NOMO-1 treated with dmso at 0.1 percent for 144 hours (cell line): ENCODE data around the gene DNLZ.
A peak's percentile ranks its signal among the peaks of the same experiment; 100 is the strongest.

Experiments
- DNase-seq: peaks from one replicate; lab custom pipeline; 2025; ENCODE audit not compliant: unreplicated experiment; lab: John Stamatoyannopoulos, UW

Gene DNLZ

DNA sequence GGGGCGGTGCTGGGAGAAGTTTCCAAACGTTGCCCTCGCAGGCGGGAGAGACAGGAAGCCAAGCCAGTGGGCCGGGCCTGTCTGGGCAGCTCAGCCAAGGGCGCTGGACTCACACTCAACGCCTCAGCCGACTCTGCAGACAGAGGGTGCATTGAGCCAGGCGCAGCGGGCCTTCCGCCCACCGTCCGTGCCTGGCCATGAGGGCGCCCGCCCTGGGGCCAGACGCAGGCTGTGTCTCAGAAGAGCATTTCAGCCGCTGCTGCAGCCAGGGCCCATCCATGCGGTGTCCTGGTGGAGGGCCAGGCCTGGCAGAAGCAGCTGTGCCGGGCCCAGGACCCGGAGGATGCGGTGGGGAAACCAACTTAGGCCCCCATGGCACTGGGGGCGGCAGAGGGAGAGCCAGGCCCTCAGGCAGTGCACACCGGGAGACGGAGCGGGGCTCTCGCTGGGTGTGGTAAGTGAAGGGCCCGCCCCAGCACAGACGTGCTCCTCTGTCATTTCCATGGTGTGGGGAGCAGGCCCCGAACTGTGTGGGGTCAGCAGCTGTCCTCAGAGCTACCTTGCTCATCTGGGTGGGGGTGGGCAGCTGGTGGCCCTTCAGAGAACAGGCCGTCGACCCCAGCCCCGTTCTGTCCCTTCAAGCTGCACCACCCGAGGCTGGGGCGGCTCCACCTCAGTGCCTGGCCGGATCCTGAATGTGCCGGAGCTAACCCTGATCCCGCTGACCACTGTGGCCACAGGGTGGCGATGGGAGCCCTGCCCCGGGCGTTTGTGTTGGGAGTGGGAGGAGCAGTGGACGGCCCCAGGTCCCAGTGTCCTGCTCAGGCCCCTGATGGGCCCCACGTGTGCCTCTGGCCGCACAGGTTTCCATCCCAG lies 18.0 kb downstream of the DNLZ start:
- DNase-seq: no peak

DNA sequence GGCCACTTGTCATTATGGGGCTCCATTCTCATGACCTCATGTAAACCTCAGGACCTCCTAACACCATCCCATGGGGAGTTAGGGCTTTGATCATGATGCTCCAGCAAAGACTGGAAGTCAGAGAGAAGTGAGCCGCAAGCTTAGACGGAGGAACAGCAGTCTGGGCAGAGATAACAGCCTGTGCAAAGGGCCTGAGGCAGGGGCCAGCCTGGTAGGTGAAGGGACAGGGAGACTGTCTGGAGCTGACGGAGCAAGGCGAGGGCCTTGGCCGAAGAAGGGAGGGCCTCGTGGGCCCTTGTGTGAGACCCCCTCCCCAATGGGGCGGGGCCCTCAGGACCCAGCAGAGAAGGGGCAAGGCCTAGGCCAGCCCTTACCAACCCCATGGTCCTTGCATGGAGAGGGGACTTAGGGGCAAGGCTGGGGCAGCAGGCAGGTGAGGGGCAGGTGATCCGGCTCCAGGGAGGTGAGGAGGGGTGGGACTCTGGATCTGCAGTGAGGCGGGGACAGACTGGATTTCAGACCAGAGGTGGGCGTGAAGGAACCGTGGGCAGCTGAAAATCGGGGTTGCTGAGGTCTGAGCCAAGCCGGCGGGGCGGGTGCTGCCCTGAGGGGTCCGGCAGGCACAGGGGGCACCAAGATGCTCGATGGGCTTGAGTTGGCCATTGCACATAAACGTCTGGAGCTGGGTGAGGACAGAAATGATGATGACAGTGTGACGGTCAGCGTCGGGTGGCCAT lies 18.8 kb downstream of the DNLZ start:
- no peak for DNase-seq

DNA sequence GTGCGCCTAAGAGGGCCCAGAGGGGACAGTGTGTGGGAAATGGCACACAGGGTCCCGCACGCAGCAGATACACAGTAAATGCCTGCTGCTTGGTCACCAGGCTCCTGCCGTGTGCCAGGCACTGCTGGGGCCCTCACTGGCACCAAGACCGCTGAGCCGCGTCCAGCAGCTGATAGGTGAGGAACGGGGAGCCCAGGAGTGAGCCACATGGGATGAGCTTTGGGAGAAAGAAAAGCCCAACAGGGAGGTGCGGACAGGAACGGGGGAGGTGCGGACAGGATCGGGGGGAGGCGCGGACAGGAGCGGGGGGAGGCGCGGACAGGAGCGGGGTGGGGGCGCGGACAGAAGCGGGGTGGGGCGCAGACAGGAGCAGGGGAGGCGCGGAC lies 19.7 kb downstream of the DNLZ start:
- DNase-seq: no peak

DNA sequence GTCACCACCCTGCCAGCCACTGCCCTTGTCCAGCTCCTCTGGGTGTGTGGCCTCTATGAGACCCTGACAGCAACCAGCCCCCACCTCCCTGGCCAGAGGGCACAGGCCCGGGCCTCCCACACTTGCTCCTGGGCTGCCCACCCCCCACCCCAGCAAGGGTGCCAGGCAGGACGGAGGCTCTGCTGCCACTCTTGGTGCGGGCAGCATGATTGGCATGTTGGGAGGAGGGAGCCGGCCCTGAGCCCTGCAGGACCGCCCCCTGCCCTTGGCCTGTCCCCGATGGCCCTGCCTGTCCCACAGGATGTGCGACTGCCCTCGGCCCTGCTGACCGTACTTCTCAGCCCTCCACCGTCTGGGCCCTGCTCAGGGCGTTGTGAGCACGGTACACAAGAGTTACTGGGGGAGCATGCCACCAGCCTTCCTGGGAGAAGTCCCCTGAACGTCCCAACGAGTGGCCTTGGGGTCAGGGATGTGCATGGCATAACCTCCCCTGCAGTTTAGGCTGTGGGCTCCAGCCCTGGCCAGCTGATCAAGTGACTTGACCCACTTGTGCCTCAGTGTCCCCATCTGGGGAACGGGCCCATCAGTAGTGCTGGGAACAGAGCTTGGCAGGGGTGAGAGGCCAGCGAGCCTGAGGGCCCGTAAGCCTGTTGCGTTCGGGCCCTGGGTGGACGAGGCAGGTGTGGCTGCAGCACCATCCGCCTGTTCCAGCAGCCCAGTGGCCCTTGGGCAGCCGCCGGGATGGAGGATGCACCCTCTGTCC lies 20.2 kb downstream of the DNLZ start:
- DNase-seq: no peak

DNA sequence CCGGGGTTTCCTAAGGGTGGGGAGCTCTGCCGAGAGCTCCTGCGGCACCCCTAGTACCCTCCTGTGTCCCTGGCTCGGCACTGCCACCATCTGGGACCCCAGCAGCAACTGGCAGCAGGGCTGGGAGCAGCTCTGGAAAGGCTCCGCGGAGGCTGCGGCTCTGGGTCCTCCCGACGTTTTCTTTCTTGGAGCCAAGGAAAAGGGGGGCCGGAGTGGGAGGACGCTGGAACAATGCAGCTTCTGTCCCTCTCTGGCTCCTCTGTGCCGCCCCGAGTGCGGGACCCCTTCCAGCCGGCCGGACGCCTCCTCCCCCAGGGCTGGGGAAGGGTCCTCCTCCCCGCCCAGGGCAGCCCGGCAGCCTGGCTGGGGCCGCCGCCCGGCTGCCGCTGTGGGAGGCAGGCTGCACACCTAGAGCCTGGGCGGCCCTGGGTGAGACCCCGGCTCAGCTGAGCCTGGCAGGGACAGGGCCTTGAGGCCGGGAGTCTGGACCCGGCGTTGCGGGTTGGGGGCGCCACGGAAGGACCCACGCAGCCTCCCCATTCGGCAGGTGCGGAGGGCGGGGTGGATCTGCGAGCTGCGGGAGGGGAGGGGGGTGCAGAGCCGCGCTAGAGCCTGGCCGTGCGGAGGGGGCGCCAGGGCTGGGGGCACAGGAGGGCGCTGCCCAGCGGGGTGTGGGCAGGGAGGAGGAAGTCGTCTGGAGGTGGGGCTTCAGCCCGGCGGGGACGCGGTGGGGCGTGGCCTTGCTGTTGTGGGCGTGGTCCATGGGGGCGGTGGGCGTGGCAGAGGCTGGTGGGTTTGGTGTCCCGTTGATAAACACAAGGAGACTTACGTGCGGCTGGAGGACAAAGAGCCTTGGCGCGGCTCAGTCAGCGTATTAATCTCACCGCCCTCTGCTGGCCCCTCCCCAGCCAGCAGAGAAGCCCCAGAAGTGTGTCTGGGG lies 21.1 kb downstream of the DNLZ start:
- DNase-seq: peak; percentile 40

DNA sequence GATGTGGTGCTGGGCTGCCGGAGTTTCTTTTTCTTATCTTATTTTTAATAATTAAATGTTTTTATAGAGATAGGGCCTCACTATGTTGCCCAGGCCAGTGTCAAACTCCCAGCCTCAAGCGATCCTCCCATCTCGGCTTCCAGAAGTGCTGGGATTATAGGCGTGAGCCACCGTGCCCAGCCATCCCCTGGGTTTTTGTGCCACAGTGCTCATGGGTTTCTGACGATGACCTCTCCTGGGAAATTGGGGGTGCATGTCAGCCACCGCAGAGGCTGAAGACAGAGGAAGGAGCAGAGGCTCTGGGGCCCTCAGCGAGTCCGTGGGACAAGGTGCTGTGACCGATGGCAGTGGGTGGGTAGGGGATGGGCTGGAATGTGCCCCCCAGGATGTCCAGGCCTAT lies 21.8 kb downstream of the DNLZ start:
- no peak for DNase-seq

DNA sequence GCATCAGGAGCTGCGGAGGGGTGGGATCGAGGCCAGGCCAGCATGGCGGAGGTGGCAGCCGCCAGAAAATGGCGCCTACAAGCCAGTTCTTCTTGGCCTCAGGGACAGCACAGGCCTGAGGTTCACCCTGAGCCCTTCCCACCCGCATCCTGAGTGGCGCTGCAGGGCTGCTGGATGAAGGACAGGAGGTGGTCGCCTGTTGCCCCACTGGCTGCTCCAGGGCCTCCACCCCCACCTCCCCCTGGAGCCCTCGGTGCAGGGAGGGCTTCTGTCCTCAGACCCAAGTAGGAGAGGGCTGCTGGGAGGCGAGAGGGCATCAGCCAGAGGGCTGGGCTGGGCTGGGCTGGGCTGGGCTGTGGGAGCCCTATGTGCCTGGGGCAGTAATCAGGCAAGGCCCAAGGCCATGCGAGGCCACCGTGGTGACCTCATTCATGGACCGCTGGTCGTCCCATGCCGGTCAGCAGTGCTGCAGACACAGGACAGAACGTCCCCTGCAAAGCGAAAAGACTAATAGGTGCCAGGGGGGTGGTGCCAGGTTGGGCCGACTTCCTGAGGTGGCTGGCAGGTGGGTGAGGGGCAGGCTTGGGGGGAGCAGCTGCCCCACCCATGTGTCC lies 22.4 kb downstream of the DNLZ start:
- DNase-seq: no peak

DNA sequence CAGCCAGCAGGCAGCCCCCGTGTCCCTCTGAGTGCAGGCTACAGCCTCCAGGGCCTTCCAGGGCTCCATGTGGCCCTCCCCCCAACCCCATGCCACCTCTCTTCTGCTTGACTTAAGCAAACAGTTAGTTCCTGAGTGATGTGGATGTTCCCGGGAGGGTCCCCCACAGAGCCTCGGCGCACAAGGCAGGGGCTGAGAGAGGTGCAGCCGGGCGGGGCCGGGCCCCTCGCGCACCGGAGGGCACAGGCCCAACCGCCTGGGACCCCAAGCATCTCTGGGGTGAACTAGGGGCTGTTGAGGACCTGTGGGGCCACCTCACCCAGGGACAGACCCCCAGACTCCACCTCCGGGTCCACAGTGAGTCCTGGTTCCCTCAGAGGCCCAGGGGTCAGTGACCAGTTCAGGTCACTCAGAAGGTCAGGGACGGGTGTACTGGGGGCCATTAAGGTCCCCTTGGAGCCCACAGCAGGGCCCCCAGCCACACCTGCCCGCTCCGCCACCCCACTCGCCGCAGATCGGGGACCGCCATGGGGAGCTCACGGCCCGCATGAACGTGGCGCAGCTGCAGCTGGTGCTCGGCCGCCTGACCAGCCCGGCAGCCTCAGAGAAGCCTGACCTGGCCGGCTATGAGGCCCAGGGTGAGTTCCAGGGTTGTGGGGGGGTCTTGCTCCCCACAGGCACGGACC lies 23.0 kb downstream of the DNLZ start:
- DNase-seq: no peak

DNA sequence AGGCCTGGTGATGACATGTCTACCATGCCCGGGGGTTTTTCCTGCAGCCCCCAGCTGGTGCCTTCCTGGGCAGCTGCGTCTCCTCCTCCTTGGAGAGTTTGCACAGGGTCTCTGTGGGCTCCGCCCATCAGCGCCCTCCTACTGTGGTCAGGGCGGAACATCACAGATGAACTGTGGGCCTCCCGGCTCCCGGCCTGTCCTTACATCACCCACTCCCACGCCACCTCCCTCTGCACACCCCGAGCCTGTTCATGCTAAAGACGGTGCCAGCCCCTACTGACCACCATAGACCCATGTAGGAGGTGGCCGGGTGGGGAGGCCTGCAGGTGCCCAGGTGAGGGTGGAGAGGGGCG lies 23.6 kb downstream of the DNLZ start:
- no peak for DNase-seq

DNA sequence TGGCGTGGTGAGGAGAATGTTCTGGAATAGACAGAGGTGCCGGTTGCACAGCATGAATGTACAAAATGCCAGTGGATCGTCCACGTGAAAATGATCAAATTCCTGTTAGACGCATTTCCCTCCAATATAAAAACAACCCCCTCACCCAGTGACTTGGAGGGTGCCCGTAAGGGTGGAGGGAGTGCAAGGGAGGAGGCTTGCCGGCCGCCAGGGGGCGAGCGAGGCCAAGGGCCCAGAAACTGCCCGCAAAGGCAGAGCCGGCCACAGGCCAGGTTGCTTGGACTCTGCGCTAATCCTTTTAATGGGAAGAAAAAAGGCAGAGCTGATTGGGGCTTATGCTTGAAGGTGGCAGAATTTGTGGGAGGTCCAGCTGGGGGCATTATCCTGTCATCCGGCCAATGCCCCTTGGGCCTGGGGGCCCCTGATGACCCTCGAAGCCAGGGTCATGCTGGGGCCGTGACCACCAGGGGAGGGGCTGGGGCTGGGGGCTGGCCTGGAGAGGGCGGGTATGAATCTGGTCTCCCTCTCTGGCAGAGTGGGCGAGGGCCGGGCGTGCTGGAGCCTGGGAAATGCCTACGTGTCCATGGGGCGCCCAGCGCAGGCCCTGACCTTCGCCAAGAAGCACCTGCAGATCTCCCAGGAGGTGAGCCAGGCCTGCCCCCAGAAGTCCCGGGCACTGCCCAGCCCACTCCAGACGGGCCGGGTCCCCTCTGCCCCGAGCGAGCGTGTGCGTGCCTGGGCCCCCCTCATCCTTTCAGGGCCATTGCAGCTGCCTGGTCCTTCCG lies 24.2 kb downstream of the DNLZ start:
- DNase-seq: peak; percentile 69

DNA sequence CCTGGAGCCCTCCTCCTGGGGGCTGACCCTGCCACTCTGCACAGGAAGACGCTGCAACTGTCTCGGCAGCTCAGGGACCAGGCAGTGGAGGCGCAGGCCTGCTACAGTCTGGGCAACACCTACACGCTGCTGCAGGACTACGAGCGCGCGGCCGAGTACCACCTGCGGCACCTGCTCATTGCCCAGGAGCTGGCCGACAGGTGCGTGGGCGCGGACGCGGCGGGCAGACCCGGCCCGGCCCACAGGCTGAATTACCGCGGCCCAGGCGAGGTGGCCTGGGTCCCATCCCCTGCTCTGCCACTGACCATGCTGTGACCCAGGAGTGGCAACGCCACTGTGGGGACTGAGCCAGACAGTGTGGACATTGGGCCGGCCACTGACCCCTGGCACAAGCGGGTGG lies 25.0 kb downstream of the DNLZ start:
- no peak for DNase-seq

DNA sequence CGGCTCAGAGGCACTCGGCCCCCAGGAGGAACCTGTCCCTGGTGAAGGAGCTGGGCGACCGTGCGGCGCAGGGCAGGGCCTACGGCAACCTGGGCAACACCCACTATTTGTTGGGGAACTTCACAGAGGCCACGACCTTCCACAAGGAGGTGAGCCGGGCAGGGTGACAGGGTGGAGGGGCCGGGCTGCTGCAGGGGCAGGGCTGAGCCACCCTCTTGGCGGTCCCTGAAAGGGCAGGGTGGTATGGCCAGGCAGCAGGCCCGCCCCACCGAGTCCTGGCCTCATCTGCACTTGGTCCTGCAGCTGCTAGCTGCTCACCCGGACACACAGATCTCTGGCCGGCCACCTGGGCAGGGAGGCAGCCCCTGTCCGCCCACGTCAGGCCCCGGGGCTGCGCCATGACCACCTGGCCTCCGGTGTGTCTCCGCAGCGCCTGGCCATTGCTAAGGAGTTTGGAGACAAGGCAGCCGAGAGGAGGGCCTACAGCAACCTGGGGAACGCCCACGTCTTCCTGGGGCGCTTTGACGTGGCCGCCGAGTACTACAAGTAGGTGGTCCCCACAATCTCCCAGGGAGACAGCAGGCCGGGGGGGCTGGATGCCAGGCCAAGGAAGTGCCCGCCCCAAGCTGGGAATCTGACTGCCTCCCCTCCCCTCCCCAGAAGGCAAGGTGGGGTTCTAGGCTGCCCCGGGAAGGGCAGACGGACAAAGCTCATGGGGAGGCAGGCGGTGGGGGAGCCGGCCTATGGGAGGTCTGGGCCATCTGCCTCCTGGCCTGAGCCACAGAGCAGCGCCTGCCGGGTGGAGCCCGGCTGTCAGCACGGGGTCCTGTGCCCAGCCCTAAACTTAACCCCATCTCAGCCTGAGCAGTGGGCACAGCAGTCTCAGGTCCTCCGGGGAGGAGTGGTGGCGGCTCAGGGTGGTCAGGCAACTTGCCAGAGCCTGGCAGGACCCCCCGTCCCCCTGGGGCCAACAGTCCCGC lies 25.8 kb downstream of the DNLZ start:
- DNase-seq: no peak

DNA sequence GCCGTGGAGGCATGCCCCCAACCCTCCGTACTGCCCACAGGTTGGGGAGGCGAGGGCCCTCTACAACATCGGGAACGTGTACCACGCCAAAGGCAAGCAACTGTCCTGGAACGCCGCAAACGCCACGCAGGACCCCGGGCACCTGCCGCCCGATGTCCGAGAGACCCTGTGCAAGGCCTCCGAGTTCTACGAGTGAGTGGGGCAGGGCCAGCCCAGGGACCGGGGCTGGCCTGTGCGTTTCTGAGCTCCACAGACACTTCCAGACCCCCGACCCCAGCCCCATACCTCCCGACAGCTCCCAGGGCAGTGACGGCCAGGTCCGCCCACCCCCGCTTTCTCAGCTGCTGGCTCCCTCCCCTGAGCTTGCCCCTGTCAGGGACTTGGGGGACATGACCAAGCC lies 26.7 kb downstream of the DNLZ start:
- DNase-seq: no peak

DNA sequence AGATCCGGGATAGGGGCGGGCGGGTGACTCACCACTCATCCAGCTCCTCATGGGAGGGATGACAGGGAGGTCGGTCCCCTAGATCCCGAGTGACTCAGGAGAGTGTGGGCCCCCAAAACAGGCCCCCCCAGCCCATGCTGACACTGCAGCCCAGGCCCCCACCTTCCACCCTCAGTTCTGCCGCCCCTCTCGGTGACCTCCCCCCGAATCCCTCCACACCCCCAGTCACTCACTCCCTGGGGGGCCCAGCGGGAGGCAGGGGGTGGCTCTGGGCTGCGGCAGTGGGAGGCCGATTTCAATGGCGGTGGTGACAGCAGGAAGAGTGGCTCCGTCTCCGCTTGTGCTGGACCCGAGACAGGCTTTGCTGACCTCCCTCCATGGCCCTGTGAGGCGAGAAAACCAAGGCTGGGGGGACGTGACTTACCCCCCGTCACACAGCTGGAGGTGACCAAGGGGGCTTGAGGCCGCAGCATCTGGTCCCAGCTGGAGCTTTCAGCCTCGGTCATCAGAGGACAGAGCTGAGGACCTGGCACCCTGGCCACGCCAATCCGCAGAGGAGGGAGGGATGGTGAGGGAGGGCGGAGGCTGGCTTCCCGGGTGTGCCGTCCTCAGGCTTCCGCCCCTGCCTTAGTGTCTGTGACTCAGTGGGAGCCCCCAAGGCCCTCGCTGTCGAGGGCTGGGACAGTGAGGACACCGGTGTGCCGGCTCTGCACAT lies 27.2 kb downstream of the DNLZ start:
- no peak for DNase-seq

DNA sequence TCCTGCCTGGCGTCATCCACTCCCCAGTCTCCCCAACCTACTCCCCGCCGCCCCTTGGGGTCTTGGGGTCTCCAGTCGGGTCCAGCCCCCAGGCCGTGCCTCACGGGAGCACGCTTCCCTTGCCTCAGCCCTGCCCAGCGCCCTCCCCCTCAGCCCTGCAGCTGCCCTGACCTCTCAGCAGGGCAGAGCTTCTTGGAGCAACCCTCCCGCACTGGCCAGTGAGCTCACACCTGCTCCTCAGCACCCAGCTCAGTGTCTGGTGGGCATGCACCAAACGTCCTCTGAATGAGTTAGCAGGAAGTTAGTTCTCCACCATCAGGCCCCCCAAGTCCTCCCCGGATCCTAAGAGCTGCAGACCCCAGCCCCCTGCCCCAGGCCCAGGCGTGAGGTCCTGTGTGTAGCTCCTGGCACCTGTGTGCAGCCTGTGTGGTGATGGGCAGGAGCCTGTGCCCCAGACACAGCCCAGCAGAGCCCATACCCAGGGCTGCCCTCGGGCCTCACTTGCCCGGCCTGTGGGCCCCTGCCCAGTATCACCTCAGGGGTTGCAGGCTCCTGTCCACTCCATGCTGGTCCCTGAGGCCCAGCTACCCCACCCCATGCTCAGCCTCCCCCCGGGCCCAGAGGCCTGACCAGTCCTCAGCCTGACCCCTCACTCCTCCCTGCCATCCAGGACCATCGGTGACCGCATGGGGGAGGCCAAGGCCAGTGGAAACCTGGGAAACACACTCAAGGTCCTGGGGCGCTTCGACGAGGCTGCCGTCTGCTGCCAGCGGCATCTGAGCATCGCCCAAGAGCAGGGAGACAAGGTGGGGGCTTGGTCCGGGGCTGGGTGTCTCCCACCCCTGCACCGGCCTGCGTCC lies 28.0 kb downstream of the DNLZ start:
- DNase-seq: no peak

DNA sequence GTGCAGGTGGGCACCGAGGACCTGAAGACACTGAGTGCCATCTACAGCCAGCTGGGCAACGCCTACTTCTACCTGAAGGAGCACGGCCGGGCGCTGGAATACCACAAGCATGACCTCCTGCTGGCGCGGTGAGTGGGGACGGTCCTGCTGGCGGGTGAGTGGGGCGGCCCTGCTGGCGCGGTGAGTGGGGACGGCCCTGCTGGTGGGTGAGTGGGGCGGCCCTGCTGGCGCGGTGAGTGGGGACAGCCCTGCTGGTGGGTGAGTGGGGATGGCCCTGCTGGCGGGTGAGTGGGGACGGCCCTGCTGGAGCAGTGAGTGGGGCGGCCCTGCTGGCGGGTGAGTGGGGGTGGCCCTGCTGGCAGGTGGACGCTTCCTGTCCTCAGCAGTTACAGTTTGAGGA lies 29.0 kb downstream of the DNLZ start:
- no peak for DNase-seq
